ENCODE data around the gene MCUR1. TPM values are rescaled to one million over a fixed set of nuclear protein-coding genes. Genes with fewer than 3 reads are reported as not detected.

MCUR1 gene
- total and polyA plus RNA-seq, 2 of the 13 experiments (the other 11 are each of a cell fraction or from before 2014, with no cell fraction given): 8.0 to 29.6 TPM

- TF ChIP-seq, protein P1, sequence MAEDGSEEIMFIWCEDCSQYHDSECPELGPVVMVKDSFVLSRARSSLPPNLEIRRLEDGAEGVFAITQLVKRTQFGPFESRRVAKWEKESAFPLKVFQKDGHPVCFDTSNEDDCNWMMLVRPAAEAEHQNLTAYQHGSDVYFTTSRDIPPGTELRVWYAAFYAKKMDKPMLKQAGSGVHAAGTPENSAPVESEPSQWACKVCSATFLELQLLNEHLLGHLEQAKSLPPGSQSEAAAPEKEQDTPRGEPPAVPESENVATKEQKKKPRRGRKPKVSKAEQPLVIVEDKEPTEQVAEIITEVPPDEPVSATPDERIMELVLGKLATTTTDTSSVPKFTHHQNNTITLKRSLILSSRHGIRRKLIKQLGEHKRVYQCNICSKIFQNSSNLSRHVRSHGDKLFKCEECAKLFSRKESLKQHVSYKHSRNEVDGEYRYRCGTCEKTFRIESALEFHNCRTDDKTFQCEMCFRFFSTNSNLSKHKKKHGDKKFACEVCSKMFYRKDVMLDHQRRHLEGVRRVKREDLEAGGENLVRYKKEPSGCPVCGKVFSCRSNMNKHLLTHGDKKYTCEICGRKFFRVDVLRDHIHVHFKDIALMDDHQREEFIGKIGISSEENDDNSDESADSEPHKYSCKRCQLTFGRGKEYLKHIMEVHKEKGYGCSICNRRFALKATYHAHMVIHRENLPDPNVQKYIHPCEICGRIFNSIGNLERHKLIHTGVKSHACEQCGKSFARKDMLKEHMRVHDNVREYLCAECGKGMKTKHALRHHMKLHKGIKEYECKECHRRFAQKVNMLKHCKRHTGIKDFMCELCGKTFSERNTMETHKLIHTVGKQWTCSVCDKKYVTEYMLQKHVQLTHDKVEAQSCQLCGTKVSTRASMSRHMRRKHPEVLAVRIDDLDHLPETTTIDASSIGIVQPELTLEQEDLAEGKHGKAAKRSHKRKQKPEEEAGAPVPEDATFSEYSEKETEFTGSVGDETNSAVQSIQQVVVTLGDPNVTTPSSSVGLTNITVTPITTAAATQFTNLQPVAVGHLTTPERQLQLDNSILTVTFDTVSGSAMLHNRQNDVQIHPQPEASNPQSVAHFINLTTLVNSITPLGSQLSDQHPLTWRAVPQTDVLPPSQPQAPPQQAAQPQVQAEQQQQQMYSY (CRISPR knock-in tag; IDR thresholded peaks at IDR 0.05): 0 out of 2 replicates have a peak, but pooled peaks have one; percentile 40
- TF ChIP-seq EP300 (IDR thresholded peaks at IDR 0.05; ENCODE audit: low read depth in 2 of 2, low read length in 2 of 2) (no peak), EP300 (CRISPR knock-in tag; IDR thresholded peaks at IDR 0.05; ENCODE audit: borderline replicate concordance) (no peak), CSRNP2 (CRISPR knock-in tag; conservative IDR thresholded peaks at IDR 0.05; ENCODE audit: low read depth) (0 out of 2 replicates have a peak, but pooled peaks have one; percentile 50), ZNF562 (CRISPR knock-in tag; IDR thresholded peaks at IDR 0.05; ENCODE audit: borderline replicate concordance) (peak; percentile 70; the same call in 1 of the 2 replicates), NFE2L2 (IDR thresholded peaks at IDR 0.05; ENCODE audit: low read length) (no peak), RORA (CRISPR knock-in tag; IDR thresholded peaks at IDR 0.05) (no peak), TBL1XR1 (IDR thresholded peaks at IDR 0.05; ENCODE audit: borderline replicate concordance, low read length, partially characterized antibody) (no peak), ARID4A (CRISPR knock-in tag; IDR thresholded peaks at IDR 0.05; ENCODE audit: borderline replicate concordance) (peak; percentile 76), PRPF4 (IDR thresholded peaks at IDR 0.05; ENCODE audit: low read depth, low read length, poor library complexity, severe bottlenecking) (no peak), TARDBP (CRISPR knock-in tag; IDR thresholded peaks at IDR 0.05) (no peak), KDM2A (CRISPR knock-in tag; IDR thresholded peaks at IDR 0.05; ENCODE audit: borderline replicate concordance, low read depth) (peak; percentile 52; the same call in 1 of the 2 replicates), KDM5B (CRISPR knock-in tag; IDR thresholded peaks at IDR 0.05; ENCODE audit: borderline replicate concordance) (no peak; the same call in 1 of the 2 replicates)
- TF ChIP-seq, protein P2, sequence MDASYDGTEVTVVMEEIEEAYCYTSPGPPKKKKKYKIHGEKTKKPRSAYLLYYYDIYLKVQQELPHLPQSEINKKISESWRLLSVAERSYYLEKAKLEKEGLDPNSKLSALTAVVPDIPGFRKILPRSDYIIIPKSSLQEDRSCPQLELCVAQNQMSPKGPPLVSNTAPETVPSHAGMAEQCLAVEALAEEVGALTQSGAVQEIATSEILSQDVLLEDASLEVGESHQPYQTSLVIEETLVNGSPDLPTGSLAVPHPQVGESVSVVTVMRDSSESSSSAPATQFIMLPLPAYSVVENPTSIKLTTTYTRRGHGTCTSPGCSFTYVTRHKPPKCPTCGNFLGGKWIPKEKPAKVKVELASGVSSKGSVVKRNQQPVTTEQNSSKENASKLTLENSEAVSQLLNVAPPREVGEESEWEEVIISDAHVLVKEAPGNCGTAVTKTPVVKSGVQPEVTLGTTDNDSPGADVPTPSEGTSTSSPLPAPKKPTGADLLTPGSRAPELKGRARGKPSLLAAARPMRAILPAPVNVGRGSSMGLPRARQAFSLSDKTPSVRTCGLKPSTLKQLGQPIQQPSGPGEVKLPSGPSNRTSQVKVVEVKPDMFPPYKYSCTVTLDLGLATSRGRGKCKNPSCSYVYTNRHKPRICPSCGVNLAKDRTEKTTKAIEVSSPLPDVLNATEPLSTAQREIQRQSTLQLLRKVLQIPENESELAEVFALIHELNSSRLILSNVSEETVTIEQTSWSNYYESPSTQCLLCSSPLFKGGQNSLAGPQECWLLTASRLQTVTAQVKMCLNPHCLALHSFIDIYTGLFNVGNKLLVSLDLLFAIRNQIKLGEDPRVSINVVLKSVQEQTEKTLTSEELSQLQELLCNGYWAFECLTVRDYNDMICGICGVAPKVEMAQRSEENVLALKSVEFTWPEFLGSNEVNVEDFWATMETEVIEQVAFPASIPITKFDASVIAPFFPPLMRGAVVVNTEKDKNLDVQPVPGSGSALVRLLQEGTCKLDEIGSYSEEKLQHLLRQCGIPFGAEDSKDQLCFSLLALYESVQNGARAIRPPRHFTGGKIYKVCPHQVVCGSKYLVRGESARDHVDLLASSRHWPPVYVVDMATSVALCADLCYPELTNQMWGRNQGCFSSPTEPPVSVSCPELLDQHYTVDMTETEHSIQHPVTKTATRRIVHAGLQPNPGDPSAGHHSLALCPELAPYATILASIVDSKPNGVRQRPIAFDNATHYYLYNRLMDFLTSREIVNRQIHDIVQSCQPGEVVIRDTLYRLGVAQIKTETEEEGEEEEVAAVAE (CRISPR knock-in tag; IDR thresholded peaks at IDR 0.05; ENCODE audit: borderline replicate concordance): no peak
These were observed 659 bp downstream of the MCUR1 start (continued) for GRCh38 chr6:13813621-13814175.

All from HepG2 (cell line).